Jurkat, Clone E6-1 (cell line): ENCODE results near the gene IL22RA2.
A peak's percentile ranks its signal among the peaks of the same experiment; 100 is the strongest.

ENCODE experiments used
- DNase-seq: peaks from one replicate; pipeline ENCODE4 v3.0.0-alpha.2; 2011; ENCODE audit warnings: low read depth, low spot score
- H3K4me3 ChIP-seq: 2 replicates; pipeline ENCODE4 v1.5.1; 2011; ENCODE audit warnings: mild to moderate bottlenecking, low read length, control low read depth, moderate library complexity

IL22RA2 gene

DNA sequence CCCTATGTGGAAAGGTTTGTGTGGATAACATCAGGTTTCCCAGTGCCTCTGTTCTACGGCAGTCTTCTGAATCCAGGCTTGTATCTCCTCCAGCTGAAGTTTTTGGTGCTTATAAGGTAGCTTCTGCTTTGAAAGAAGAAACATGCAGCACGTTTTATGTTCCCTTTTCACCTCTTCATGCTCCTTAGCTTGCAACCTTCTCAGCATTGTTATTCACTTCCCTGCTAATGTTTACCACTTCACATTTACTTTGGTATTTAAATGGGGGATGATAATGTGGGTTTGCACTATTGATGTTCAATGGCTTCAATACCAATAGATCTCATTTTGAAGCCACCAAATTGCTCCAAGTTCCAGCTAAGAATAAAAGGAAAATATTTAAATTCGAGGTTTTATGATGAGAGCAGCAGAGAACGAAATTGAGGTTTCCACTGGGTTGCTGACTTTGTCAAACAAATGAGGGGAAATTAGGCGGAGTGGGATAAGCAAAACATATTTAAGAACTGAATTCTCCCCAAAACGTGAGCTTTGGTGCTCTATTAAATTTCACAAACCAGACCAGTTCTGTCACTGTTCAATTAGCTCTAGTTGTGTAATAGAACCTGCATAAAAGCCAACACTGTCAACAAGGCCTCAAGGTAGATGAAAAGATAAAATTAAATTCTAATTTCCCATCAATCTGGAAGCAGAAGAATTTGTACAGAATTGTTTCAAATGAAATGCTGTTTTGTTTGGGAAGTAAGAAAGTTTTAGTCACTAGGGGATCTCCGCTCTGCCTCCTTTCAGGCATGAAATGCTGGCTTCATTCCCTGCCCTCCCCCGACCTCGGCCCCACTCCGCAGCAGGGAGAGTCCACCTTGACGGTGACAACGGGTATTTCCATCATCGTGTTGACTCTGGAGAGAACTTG lies 1.4 kb downstream of the IL22RA2 start:
- H3K4me3 ChIP-seq, result no peak overlapping the region
- no peak for DNase-seq

DNA sequence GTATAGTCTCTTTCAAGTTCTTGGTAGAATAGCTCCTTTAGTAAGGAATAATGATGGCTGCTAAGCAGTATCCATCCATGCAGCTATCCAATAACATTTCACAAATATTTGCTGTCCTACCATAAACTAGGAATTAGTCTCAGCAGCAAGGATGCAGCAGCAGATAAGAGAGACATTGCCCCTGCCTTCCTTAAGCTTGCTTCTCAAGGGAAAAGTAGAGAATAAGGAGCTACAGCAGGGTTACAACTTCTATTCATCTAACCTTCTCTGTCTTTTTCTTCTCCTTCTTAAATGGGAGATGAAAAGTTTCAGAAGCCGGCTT lies 2.4 kb downstream of the IL22RA2 start:
- no peak for DNase-seq

DNA sequence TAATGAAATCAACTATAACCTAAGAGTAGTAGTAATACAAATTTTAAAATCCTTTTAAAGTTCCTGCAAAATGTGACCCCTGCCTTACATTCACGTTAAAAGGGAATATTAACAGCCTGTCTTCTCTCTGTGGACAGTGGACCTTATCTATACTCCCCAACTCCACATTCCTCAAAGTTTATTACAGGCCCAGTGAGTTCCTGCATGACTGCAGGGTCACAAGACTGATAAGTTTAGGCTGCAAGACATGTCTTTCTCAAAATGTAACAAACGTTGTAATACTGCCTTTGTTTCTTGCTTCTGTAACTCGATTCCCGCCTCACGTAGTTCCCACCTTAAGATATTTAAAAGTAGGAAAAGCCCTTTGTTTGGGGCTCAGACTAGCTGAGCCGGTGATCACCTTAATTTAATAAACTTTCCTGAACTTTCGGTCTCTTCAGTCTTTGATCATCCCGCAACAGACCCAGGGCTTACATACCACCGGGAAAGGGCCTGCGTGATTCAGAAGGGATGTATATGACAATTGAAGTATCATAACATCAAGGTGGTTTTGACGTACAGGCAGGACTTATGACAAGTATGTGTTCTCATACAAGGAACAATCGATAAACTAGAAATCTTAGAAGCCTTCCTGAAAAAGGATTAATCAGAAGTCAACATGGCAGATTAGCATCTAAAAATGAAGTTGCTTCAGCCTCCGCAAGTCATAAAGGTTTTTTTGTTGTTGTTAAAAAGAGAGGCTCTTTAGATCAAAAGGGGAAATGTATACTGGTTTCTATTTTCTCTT lies 3.0 kb downstream of the IL22RA2 start:
- no peak for DNase-seq
- no peak overlapping the region for H3K4me3 ChIP-seq

More for the DNA sequence above, 2.4 kb downstream of the IL22RA2 start:
- no peak overlapping the region for H3K4me3 ChIP-seq

DNA sequence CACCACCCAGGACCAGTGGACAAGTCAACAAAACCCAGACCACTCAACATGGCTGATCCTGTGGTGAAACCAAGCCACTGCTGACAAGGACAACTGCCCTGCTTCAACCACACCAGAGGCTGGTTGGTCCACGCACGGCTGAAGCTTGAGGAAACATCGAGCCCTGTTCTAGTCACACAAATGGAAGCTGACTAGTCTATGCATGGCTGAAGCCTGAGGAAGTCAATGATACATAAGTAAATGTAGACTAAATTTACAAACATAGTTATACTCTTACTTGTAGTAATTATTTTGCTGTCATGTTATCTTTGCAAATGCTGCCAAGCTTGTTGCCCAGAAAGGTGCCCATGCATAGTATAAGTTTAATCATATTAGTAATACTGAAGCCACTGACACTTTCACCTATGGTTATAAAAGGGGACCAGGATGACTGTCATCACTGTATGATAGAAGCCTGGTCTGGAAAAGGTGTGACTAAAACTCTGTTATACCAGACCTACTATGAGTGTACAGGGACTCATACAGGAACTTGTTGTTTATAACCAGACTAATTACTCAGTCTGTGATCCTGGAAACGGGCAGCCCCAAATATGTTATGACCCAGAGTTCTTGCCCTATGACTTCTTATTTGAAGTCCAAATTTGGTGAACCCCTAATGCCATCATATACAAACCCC lies 5.6 kb downstream of the IL22RA2 start:
- no peak overlapping the region for H3K4me3 ChIP-seq
- no peak for DNase-seq

DNA sequence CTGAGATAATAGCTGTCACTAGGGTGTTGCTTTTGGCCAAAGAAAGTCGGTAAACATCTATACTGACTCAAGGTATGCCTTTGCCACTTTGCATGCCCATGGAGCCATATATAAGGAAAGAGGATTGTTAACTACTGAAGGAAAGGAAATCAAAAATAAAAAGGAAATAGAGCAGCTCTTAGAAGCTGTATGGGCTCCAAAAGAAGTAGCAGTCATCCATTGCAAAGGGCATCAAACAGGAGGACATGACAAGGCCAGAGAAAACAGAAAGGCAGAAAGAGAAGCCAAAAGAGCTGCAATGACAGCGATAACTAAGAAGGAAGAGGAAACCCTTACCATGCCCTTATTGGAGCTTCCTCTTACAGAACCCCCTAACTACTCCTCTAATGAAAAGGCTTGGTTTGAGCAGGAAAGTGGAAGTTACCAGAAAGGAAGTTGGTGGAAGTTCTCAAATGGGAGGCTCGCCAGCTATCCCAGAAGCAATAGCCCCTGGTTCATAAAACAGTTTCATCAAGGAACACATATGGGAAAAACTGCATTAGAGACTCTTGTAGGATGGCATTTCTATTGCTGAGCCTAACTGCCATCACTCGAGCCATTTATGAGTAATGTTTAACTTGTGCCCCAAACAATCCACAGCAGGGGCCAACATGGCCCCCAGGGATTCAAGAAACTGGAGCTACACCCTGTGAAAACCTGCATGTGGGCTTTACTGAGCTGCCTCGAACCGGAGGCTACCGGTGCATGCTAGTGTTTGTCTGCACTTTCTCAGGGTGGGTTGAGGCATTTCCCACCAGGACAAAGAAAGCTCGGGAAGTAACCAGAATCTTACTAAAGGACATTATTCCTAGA lies 7.0 kb downstream of the IL22RA2 start:
- H3K4me3 ChIP-seq, result no peak overlapping the region
- no peak for DNase-seq

DNA sequence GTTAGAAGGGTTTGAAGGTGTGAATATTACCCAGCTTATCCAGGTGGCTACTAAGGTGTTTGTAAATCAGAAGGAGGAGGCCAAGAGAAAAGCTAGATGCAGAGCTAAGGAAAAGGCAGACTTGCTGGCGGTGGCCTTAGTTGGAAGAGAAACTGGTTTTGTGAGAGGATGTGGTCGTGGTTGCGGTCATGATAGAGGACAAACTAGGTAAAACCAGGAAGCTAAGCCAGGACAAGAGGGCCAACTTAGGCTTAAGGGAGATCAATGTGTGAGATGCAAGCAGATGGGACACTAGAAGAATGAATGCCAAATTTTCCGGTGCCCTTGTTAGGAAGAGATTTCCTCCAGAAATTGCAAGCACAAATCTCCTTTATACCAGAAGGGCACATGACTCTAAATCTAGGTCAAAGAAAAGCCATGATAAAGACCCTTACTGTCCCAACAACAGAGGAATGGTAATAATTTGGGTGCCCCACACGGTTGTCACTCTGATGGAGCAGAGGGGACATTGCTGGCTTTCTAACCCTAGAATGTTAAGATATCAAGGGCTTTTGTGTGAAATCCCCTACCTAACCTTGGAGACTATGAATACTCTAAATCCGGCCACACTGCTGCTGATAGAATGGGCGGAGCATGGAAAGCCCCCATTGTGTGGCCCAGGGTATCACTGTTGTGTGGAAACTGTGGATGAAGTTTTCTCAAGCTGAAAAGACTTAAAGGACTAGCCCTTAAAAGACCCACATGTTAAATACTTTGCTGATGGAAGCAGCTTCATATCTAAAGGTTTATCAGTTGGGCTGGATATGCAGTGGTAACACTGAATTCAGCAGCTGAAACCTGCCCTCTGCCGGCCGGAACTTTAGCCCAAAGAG lies 7.8 kb downstream of the IL22RA2 start:
- DNase-seq, result peak; percentile 70
- no peak overlapping the region for H3K4me3 ChIP-seq

DNA sequence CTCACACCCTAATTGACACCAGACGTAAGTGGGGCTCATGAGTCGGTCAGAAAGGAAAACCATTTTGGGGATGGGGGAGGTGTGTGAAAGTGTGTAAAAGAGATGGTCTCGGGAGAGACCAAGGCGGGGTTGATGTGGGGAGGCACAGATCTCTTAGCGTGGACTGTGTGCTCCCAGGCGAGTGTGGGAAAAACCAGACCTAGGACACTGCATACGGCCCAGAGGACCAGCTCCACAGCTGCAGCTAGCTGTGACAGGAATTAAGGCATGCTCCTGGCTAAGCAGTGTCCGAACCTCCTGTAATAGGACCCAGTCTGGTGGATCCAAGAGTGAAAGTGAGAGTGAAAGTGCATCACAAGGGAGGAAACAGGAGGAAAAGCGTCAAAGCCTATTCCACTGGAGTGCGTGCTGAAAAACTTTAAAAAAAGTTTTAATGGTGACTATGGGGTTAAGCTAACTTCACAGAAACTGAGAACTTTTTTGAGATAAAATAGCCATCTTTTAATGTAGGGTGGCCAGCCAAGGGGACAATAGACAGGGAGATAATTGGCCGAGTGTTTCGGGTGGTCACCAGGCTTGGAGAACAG lies 9.6 kb downstream of the IL22RA2 start:
- no peak for DNase-seq
- no peak overlapping the region for H3K4me3 ChIP-seq

DNA sequence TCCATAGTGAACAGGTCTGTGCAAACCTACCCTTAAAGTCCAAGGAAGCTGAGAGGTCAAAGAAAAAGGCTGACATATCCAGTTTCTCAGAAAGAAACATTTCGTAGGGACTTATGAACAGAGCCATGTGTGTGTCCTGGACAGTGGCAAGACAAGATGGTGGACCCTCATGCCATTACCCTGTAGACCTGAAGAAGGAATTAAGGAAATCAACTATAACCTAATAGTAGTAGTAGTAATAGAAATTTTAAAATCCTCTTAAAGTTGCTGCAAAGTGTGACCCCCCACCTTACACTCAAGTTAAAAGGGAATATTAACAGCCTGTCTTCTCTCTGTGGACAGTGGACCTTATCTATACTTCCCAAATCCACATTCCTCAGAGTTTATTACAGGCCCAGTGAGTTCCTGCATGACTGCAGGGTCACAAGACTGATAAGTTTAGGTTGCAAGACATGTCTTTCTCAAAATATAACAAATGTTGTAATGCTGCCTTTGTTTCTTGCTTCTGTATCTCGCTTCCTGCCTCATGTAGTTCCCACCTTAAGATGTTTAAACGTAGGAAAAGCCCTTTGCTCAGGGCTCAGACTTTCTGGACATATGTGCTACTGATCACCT lies 10.6 kb downstream of the IL22RA2 start:
- H3K4me3 ChIP-seq, result no peak overlapping the region
- DNase-seq, result no peak

DNA sequence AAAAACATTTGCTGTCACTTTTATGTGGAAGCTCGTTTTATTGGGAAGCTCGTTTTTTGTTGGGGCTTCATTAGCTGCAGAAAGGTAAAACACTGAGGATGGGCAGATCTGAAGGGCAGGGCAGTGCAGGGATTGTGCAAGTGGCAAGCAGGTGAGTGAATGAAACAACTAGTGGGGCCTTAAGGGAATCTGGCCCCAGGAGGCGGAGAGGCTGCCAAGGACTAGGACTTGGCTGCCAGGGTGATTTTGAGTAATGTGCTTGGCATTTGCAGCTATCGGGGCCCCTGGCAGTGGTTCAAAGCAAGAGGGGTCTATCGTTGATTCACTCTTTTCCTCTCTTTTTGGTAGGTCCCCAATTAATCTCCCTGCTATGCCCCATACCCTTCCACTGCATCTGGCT lies 11.5 kb downstream of the IL22RA2 start:
- no peak for DNase-seq
- no peak overlapping the region for H3K4me3 ChIP-seq

DNA sequence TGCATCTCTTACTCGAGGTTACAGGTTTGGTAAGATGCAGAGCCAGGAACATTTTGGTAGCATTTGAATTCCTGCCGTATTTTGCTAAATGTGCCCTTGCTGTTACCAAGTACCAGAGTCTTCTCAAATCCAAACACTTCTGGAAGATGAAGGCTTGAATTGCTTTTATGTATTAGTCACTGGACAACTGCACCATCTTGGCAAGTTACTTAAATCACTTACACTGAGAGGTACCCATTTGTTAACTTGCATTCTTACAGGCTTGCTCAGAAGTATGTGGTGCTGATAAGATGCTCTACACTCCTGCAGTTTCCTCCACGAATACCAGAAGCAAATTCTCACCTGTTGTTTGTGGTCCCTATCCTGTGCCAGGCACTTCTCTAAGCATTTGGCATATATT lies 12.7 kb downstream of the IL22RA2 start:
- DNase-seq, result no peak
- H3K4me3 ChIP-seq, result no peak overlapping the region

DNA sequence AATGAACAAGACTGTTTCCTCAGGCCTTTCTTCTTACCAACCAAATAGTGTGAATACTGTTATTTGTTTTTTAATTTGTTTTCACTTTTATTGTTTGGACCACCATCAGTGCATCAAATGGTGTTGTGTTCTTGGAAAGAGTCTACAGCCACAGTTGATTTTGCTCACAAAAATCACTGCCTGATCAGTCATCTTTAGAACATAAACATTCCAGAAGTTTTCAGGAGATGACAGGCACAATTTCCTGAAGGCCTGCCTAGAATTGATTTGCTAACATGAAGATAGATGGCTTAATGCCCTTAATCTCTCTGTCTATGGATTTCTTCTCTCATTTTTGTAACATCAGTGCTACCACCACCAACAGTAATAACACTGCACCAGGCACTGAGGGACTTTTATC lies 13.5 kb downstream of the IL22RA2 start:
- no peak overlapping the region for H3K4me3 ChIP-seq
- DNase-seq, result no peak

DNA sequence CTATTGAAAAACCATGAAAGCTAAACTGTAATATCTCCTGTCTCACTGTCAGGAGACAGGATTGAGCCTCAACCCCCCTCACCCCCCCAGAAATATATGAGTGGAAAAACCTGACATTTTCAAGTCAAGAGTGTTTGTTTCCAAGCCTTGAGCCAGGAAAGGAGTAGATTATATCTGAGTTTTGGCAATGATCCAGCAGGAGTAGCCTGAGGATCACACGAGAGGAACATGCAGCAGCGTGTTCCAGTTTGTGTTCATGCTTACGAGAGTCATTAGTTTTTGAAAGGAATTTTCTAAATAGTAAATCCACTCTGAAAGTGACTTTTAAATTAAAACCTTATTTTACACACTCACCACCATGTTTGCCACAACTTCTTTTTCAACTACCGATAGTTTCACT lies 15.8 kb downstream of the IL22RA2 start:
- no peak for DNase-seq
- H3K4me3 ChIP-seq, result no peak overlapping the region

DNA sequence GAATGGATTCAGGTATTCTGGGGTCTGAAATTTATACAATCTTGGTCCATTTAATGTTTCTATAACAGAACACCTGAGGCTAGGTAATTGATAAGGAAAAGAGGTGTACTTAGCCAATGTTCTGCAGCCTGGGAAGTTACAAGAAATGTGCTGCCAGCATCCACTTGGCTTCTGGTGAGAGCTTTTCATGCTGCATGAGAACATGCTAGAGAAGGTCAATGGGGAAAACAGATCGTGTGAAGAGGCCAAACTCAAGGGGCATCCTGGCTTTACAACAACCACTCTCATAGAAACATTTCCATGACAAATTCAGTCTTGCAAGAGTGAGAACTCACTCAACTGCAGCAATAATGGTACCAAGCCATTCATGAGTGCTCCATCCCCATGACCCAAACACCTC lies 16.8 kb downstream of the IL22RA2 start:
- no peak overlapping the region for H3K4me3 ChIP-seq
- no peak for DNase-seq

DNA sequence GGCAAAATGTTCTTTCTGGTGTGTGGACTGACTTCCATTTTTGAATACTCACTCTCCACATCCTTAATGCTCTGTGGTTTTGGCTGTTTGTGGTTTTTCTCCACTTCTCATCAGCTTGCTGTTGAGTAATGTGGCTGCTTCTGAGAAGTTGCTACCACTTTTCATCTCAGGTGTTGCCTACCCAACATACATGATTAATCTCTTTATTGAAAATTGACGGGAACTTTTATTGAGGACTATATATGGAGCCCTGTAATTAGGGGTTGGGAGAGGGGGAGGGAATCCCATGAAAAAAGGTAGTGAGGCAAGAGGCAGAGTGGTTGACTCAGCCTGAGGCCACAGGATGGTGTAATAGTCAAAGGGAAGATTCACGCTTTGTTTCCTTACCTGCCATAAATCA lies 17.6 kb downstream of the IL22RA2 start:
- H3K4me3 ChIP-seq, result no peak overlapping the region
- DNase-seq, result peak; percentile 94

DNA sequence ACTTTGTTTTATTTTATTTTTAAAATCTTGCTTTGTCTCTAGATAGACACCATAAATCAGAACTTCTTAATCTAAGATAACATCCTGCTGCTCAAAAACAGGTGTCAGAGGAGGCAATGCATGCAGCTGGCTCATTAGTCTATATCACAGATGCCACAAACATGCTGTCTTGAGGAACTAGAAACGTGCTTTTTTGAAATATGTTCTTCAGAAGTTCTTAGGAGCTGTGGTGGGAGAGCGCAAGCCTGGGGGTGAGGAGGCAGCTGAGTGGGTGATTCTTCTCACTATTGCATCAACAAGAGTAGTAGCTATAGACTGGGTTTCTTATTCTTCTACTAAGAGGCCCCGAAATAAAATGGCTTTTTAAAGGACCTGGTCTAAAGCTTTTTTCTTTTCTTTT lies 23.4 kb downstream of the IL22RA2 start:
- peak; percentile 91 for DNase-seq
- H3K4me3 ChIP-seq, result no peak overlapping the region

DNA sequence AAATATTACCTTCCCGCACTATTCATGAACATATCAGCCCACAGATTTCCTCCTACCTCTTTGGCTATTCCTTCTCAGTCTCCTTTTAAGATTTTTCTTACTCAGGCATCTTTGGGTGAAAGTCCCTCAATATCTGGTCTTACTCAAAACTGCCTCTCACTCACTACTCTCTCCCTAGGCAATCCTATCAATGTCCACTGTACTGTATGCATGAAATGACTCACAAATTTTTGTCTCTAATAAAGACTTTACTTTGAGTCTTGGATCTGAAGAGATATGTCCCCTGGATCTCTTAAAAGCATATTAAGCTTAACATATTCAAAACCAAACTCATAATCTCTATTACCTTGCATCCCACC lies 24.4 kb downstream of the IL22RA2 start:
- H3K4me3 ChIP-seq, result no peak overlapping the region
- DNase-seq, result no peak

DNA sequence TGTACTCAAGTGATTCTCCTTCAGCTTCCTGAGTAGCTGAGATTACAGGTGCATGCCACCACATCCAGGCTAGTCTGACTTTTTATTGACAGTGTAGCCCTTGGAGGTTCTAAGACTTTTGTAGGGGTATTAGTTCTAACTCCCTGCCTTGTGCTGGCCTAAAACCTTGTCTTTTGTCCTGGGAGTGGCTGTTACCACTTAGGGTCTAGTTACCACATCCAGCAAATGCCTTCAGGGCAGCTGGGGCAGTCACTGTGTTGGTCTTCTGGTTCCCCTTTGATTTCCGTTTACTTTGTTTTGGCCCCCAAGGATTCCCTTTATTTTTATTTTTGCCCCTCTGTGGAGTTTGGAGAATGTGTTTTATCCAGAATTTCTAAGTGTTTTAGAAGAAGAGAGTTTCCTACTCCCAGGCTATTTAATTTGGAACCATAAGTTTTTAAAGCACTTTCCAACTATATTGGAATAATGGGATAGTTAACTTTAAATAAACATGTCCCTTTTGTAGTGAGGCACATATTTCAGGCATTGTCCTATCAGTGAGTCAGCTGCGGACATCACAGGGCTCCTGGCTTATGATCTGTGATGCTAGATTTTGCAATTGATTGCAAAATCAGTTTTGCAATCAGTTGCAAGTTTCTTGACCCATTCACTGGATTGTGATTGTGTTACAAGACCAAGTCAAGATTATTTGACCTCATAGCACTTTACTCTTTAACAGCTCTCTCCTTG lies 25.0 kb downstream of the IL22RA2 start:
- H3K4me3 ChIP-seq, result no peak overlapping the region
- no peak for DNase-seq
